Germinal center (tissue), 1 donor: ENCODE data around the gene STARD3NL.

Experiments
- DNase-seq: peaks from one replicate; pipeline ENCODE4 v3.0.0; 2012; ENCODE audit warnings: mixed read lengths, low spot score

Gene STARD3NL

DNA sequence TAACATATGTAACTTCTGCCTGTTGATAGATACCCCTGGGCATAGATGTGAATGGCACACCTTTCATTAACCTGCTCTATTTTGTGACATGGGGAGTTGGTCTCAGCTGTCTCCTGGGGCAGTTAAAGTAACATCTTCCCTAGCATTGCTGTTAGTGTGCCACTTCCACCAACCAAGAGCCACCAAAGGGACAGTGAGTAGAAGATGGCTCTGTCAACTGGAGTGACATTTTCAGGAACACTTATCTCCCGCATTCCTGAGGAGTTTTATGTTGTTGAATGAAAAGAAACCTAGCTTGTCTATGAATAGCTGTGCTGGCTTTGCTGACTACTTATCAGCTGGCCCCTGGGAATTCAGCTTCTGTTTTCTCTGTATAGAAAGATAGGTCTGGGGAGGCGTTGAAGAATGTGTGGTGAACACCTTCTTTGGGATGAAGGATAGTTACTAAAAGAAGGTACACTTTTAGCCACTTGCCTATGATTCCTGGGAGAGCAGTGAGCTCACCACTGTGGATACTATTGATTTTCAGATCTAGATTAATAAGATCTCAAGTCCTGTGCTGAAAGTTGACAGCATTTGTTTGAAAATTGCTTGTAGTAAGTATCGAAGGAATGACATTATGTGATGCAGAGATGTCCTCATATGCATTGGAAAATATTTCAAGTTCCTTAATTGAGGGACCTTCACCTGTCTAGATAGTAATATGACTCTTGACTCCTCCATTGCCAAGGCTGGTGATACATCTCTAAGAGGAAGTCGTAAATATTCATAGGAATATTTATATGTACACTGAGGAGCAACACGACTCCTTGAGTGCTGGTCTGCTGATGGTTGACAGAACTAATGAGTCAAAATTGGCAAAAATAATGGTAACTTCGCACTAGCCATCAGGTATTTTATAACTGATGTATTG lies 7.6 kb downstream of the STARD3NL start:
- no peak for DNase-seq

DNA sequence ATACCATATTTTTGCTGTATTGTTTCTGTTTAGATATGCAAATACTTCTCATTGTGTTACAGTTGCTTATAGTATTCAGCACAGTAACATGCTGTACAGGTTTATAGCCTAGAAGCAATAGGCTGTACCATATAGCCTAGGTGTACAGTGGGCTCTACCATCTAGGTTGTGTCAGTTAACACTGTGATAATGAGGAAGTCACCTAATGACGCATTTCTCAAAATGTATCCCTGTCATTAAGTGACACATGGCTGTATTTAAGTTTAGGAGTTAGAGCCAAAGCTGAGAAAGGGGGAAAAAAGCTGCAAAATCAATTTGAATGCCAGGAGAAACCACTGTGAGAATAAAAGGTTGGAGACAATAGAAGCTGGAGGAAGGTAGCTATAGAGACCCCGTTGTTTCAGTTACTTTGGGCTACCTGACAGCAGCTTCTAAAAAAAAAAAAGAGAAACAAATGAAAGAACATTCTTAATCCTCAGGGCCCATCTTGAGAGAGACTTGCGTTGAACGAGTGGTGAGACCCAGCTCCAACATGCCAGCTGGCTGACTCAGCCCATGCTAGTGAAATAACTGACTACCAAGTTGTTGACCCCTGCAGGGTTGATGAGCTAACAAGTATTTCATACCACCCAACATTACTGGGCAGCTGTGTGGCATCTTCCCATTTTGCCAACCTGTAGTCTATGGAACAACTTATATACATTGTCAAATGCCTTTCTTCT lies 8.7 kb downstream of the STARD3NL start:
- DNase-seq = no peak

DNA sequence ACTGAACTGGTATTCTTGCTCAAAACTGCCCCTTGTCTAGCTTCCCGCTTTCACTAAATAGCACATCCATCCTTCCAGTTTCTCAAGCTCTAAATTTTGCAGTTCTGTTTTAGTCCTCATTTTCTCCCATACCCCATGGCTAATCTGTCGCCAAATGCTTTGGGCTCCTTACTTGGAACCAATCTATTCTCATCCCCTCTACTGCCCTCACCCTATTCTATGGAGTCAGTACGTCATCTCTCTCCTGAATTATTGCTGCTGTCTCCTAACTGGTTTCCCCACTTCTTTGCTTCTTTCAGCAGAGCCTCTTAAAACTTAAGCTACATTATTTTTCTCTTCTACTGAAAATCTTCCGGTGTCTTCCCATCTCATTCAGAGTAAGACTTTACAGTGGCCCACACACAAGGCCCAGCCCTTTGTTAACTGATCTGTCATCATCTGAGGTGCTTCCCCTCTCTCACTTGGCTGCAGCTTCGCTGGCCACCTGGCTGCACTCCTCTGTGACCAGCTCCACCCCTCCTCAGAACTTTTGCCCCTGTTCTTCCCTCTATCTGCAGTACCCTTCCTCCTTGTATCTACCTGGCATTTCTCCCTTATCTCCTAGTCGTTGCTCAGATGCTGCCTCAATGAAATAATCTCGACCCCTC lies 9.9 kb downstream of the STARD3NL start:
- DNase-seq = no peak

DNA sequence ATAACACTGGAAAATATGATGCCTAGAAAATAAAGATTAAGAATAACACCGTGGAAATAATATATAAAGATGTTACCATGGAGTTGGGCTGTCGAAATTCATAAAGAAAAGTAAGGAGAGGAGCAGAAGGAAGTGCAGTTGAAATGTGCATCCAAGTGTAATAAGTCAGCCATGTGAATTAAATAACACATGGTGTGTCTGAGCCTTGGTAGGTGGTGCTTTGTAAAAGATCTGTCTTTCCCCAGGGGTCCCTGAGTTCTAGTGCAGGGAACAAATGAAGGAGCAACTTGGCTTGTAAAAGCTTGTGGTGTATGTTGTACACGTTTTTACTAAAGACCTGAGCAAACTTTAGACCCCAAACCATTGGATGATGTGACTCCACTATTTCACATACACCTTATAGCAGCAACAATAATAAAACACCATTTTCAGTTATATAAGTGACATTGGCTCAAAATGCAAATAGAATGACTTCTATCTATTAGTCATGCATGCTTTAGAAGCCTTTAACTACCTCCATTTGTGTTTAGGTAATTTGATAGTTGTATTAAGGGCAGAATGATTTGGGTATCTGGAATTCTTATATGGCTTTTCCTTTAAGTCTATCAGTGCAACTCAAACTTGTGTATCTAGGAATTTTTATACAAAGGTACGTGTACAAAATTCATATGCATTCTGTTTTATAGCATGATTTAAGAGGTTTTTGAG lies 11.3 kb downstream of the STARD3NL start:
- DNase-seq = no peak

DNA sequence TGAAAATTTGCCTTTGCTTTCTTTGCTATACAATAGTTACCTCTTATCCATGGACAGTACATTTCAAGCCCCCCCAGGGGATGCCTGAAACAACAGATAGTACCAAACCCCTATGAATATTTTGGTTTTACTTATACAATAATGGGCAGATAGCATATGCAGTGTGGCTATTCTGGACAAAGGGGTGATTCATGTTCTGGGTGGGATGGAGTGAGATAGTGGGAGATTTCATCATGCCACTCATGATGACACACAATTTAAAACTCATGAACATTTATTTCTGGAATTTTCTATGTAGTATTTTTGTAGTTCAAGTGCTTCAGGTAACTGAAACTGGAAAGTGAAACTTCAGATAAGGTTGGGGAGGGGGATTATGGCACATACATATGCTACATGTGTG lies 12.0 kb downstream of the STARD3NL start:
- DNase-seq = no peak

DNA sequence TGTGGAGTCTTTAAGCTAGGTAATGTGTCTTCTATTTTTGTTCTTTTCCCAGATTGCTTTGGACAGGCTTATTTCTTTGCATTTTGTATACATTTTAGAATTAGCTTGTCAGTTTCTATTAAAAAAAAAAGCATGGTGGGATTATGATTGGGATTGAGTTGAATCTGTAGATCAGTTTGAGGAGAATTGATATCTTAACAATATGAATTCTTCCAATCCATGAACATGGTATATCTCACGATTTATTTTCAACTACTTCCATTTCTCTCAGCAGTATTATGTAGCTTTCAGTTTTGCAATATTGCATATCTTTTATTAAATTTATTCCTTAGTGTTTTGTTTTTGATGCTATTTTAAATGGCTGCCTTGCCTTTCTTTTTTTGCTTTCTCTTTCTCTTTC lies 13.7 kb downstream of the STARD3NL start:
- no peak for DNase-seq

DNA sequence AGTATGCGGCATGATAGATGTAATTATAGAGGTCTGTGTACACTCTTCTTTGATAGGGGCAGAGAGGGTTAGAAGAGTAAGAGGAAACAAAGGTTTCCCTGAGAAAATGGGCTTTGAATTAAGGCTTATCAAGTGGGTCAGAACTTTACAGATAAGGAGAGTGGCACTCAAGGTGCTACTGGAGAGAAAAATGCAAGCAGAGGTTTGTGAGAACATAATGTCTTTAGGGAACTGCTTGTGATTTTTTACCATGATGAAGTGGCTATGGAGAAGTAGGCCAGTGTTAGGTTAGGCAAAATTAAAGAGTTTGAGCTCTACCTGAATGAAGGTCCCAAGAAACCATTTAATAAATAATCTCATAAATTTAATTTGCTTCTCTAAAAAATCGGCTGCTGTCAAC lies 14.3 kb downstream of the STARD3NL start:
- no peak for DNase-seq

DNA sequence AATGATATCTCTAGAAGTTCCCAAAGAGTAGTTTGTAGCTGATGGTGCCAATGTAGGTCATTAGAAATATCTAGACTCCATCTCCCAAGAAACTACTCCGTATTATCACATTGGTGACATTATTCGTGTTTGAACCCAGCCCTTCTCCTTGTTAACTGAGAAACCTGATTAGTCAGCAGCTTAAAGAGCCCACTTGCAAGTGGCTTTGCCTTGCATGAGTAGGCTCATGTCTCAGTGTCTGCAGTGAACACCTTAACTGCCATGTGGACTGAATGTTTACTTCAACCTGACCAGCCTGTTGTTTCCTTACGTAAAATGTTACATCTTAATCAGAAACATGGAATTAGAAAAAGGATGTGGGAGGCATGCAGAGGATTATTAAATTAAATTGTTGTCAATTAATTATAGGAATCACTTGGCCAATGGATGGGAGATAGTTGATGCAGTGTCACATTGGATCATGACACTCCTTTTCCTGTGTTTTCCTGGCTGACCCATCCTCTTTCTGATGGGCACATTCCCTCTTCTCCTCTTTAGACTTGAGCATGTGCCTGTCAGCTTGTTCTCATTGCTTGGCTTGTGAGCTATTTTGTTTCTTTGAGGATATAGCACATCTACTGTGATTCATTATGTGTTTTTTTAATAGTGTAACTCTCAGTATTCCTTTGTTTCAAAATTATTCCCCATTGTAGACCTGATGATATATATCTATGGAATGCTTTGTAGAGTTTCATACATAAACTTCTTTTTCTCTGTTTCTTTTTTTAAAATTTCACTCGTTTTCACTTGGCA lies 18.0 kb downstream of the STARD3NL start:
- DNase-seq = no peak

DNA sequence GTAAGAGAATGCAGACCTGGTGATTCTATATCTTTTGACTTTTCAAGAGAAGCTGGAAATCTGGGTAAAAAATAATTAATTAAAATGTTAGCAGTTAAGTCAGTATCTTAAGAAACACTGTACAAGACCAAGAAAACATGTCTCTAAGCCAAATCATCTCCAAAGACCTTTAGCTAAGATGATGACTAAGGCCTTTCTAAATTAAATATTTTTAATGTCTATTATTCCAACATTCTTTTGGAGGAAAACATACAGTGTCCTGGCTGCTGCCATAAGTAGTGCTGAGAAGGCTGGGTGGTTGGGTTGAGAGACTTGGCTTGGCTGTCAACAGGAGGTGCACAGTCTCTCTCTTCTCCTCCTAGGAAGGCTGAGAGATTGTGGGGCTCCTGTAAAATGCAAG lies 20.3 kb downstream of the STARD3NL start:
- DNase-seq = no peak

DNA sequence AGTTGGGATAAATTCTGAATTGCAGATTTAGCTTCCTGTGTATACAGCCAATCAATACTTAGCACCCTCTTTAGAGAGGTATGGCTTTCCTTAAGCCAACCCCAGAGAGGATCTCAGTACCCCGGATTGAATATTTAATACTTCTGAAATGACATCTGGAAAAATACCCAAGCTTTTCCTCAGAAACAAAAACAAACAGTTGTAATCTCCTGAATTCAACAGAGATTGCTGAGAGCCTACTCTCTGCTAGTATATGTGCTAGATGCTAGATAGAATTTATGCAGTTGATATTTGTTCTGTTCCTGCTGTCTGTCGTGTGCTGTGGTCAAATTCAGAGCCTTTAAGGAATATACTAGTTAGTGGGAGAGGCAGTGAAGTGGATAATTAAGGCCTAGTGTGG lies 21.1 kb downstream of the STARD3NL start:
- no peak for DNase-seq

DNA sequence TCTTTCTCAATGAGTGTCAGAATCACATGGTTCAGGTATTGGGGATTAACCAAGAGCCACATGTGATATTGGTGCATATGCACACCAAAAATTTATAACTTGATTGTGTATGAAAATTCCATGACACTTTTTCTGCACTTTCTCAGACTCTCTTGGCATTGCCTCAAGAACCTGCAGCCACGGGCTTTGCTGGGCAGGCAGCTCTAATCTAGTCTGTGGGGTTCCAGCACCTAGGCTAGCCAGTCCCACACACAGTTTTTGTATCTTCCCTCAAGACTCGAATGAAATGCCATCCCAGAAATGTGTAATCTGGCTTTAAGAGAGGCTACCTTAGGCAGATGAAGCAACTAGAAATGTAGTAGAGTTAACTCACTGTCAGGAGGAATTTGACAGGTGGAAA lies 21.7 kb downstream of the STARD3NL start:
- DNase-seq = no peak

DNA sequence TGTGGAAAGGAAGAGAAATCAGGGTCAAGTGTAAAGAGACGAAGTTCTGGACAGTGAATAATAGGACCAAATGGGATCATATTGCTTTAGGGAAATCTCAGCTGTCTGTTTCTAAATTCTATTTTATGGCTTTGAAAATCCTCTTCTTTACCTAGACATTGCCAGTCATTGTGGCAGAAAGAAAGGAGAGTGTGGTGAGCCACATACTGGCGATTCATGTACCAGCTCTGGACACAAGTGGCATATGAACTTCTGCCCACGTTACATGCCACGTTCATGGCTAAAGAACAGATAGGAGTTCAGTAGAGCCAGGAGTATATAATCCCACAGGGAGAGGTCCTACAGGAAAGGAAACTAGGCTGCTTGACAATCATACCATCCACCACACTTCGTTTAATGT lies 28.0 kb downstream of the STARD3NL start:
- no peak for DNase-seq

DNA sequence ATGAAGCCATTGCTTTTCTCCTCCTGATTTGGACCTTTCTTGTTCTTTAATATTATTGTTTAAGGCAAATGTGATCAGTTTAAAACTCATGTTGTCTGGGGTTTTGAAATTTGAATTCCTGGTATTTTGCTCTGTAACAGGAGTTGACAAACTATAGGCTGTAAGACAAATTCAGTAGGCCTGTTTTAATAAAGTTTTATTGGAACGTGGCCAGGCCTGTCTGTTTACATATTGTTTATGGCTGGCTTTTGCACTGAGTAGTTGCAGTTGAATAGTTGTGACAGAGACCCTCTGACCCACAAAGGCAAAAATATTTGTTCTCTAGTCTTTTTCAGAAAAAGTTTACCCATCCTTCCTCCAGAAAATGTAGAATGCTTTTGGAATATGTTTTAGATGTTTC lies 29.8 kb downstream of the STARD3NL start:
- no peak for DNase-seq

DNA sequence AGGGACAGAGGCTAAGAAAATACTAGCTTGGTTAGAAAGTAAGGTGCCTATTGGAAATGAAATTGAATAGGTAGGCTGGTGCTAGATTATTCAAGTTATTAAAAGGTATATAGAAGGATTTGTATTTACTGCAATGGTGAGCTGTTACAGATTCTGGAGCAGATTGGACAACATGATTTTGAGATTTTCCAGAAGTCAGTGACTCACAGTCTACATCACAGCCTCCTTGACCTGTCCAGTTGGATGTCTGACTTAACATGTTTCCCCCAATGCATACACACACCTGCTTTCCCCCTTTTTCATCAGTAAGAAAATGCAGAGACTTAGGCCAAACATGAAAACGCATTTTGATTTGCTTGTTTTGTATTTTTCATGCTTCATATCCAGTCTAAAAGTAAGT lies 33.4 kb downstream of the STARD3NL start:
- DNase-seq = no peak

DNA sequence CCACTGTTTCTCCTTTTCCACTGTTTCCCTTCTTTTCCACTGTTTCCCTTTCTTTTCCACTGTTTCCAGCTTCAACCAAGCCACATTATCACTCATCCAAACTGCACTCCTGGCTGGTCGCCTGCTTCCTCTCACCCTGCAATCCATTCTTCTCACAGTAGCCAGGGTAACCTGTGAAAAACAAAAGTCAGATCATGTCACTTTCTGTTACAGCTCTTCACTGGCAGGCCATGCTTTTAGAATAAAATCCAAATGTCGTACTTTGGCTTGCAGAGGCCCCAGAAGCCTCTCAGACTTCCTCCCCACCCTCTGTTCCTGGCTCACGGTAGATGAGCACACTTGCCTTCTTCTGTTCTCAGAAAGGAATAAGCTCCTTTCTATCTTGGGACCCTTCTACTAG lies 33.9 kb downstream of the STARD3NL start:
- DNase-seq = no peak

DNA sequence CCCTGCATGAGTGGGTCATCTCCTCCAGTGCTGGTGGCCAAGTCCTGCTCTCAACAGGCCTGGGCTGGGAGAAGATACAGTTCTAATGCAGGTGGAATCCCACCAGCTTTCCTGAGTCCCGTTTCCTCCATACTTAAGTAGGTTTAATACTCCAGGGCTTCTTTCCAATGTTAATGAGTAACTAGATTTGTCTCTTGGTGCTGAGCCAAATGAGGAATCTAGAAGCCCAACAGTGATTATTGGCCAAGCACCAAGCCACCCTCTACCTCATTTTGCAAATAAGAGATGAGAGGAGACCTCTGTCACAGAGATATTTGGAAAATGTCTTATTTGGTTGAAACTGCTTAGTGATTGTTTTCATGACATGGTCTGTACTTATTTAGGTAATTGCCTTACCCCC lies 37.1 kb downstream of the STARD3NL start:
- DNase-seq = no peak

DNA sequence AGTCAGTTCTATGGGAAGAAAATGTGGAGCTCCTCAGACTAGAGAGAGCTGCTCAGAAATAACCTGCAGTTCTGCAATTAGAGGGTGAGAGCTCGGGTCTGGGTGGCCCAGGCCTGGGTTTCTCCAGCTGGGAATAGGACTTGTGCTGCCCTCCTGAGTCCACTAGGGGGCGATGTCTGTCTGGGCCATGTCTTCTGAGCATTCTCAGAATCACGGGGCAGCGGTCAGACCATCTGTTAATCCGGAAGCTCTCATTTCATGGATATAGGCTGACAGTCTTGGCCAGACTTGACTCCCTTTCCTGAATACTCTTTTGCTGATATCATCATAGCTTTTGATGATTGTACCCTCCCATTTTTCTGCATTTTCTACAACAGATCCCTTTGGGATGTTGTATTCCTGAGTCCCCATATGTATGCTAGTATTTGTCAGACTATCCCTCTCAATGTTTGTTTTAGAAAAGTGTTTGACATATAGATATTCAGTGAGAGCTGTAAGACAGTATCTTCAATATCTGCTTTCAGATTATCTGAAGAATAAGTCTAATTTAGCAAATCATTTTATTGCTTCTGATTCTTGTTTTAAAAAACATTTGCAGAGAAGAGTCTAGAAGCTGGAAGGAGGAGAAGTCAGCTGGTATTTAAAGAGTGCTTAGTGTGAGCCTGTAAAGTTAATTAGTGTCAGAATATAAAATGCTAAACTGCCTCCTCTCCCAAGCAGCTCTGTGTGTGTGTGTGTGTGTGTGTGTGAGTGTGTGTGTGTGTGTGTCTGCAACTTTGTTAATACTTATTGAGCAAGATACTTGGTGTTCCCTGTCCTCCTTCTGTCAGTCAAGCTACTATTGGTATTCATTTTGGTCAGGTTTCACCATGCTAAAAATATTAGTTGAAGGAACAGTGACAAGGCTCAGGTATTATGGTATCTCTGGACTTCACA lies 38.0 kb downstream of the STARD3NL start:
- peak; percentile 82 for DNase-seq

DNA sequence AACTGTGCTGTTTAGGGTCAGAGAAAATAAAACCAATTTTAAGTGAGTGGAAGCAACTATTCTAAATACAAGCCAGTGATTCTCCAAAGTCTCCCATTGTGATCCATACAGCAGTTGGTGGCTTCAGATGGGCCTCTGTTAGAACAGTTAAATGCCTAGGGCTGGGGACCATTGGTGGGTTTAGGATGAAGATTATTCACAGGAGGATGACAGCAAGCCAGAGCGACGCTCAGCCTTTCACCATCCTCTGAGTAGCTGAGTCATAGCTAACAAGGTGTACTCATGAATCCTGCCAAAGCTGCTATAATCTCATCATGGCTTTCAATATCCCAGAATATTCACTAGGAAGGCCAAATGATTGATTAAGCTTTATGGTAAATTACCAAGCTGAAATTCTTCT lies 39.6 kb downstream of the STARD3NL start:
- DNase-seq = no peak

DNA sequence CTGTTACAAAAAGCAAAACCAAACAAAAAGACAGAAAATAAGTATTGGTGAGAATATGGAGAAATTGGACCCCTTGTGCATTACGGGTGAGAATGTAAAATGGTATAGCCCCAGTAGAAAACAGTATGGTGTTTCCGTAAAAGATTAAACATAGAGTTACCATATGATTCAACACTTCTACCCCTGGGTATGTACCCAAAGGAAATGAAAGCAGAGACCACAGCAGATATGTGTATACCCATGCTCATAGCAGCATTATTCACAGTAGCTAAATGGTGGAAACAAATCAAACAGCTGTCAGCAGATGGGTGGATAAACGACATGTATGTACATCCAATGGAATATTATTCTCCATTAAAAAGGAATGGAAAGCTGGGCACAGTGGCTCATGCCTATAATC lies 42.4 kb downstream of the STARD3NL start:
- DNase-seq = no peak

DNA sequence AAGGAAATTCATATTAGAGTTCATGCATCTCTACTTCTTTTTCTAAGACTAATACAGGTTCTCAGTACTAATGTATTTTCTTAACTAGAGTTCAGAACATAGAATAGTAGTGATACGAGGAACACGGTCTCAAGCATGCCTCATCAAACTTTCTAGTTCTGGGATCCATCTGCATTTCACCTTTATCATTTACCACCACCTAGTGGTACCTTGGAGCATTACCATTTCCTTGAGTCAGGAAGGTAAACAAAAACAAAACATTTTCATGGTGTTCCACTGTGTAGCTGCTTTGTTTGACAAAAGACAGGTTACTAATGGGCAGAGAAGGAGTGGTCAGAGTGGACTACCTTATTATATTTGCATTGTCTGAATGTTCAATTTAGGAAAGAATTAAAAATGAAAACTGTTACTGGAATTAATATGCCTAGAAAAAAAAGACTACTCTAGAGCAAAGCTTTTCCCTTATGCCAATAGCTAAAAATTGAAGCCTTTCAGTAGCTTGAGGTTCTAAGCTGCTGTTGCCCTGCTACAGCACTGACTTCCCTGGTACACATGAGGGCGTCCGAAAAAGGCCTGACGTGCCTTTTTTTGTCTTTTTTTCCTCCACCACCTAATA lies 44.5 kb downstream of the STARD3NL start:
- peak; percentile 45 for DNase-seq
